H1 (cell line): ENCODE results near the gene CNR1.

ENCODE experiments used
- CTCF ChIP-seq, 3 experiments: IDR thresholded peaks; 1 replicate in 2 of 3; 2 replicates in 1 of 3; pipeline versions ENCODE4 v1.5.1 to v1.6.1; 2011; ENCODE audit warnings: low read length in 3 of 3, mild to moderate bottlenecking in 3 of 3, inconsistent platforms in 2 of 3, low read depth in 1 of 3, moderate library complexity in 1 of 3; ENCODE audit not compliant: insufficient read depth in 1 of 3; ENCODE audit errors: control extremely low read depth in 1 of 3
- HDAC2 ChIP-seq, 2 experiments: fragments of 300-600 bp in 1 of 2; sonication (generic) in 1 of 2; IDR thresholded peaks; 2 replicates each; pipeline ENCODE4 v1.6.1; 2011 to 2012; ENCODE audit warnings: low read depth in 2 of 2, low read length in 2 of 2, mild to moderate bottlenecking in 2 of 2, moderate library complexity in 2 of 2, borderline replicate concordance in 1 of 2, inconsistent platforms in 1 of 2
- SIN3A ChIP-seq, 2 experiments: IDR thresholded peaks in 1 of 2; conservative IDR thresholded peaks in 1 of 2; 2 replicates each; pipeline ENCODE4 v1.6.1; 2011 to 2012; ENCODE audit warnings: low read length in 2 of 2, improper control_type of control experiment in 1 of 2, low read depth in 1 of 2, mild to moderate bottlenecking in 1 of 2

- TF ChIP-seq SIN3A (conservative IDR thresholded peaks at IDR 0.05 in 1 of 2, IDR thresholded peaks at IDR 0.05 in 1 of 2; ENCODE audit: low read depth in 1 of 2, low read length in 2 of 2) (no peak), CTCF (IDR thresholded peaks at IDR 0.05; ENCODE audit: control extremely low read depth in 1 of 3, insufficient read depth in 1 of 3, low read depth in 1 of 3, low read length in 3 of 3) (no peak), HDAC2 (IDR thresholded peaks at IDR 0.05; ENCODE audit: borderline replicate concordance in 1 of 2, low read depth in 2 of 2, low read length in 2 of 2) (no peak)
These were observed 21.4 kb downstream of the CNR1 start for GRCh38 chr6:88144637-88145297.
